GM19397 (cell line): Measurements from ENCODE around the gene LINGO1.

Source experiments
- ATAC-seq: cut with Tn5 transposase; IDR thresholded peaks from one replicate; pipeline ENCODE4 v1.9.1; 2021; ENCODE audit warnings: mild to moderate bottlenecking, moderate library complexity; ENCODE audit not compliant: unreplicated experiment

LINGO1 gene

DNA sequence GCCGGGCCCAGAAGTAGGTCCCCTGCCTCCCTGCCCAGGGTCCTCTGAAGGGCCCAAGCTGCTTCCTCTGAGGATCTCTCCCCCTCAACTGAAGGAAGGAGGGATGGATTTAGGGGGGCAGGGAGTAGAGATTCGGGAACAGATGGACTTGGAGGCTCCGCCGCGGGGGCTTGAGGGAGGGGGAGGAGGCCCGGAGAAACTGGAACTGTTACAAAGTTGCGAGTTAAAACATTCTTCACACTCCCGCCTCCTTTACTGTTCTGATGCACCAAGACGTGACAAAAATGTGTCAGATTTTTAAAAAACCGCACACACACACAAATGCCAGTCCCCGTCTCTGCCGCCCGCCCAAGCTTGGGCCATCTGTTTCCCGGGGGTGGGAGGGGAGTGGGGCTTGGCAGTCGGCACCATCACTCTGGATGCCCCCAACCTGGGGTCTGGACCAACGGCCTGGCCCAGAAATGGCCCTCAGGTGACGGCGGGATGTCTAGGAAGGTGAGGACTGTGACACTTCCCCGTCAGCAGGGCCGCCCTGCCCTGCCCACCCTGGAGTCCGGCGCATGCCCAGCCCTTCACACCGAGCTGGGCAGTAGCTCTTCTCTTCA is 25.0 kb upstream of the LINGO1 start:
- no peak for ATAC-seq

DNA sequence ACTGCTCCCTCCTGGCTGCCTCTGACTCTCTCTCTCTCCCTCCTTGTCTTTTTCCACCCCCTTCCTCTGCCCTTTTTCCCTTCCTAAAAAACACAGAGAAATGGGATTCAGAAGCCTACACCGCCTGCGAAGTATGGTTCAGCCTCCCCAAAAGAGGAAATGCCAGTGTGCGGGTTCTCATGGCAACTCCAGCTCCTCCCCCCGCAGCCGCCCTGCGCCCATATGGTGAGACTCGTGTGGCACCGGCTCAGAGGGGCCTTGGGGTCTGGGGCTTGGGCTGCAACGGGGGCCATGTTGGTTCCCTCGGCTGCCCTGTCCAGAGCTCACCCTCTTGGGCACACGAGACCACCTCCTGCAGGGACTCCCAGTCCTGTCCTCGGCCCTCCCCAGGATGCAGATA is 23.6 kb upstream of the LINGO1 start:
- no peak for ATAC-seq

DNA sequence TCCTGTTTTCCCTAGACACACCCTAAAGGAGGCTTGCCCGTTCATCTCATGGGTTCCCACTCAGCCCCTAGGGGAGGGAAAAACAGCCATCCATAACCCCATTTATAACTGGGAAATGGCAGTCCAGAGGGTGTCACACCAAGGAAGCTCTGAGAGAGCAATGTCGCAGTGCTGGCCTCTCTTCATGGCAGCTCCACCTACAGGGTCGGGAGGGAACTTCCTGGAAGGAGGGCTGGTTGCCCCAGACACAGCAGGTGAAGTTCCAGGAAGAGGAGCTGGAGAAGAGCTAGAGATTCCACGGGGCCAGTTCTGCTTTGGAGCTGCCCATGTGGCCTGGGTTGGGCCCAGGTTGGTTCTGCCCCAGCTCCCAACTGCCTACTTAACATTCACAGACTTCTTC is 22.3 kb upstream of the LINGO1 start:
- no peak for ATAC-seq

DNA sequence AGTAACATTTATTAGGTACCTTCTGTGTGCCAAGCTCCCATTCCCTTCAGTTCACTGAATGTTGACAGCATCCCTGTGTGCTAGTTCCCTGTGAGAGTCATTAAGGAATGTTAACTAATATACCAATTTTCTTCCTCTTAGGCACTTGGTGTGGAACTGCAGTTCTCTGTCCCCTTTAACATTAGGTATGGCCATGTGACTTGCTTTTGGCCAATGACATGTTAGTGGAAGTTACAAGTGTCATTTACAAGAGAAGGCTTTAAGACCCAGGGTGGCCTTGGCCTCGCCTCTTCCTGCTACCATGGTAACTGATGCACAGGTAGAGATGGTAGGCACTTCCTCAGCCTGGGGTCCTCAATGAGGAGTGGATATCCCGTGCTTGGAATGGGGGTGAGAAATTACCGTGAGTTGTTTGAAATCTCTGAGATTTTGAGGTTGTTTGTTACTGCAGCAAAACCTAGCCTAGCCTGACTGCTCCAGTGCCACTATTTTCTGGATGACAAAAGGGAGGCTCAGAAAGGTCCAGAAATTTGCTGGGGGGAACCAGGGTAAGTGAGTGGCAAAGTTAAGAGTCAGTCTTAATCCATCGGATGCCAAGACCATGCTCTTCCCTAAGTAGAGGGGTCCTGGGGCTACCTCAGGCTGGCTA is 21.2 kb upstream of the LINGO1 start:
- ATAC-seq = no peak

DNA sequence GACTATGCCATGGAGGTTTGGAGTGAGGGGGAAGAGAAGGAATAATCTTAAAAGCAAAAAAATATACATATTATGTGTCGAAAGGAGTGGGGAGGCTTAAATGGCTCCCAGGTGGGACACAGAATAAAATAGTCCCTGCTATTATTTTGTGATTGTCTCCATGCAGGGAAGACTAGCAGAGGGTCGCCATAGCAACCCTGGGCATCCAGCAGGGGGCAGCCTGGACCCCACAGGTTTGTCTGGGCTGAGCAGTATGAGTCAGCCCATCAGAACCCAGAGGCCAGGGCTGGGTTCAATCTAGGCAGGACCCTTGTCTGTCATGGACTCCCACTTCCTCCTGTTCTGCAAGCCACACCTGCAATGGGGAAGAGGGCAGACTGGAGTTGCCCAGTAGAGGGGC is 17.6 kb upstream of the LINGO1 start:
- no peak for ATAC-seq

DNA sequence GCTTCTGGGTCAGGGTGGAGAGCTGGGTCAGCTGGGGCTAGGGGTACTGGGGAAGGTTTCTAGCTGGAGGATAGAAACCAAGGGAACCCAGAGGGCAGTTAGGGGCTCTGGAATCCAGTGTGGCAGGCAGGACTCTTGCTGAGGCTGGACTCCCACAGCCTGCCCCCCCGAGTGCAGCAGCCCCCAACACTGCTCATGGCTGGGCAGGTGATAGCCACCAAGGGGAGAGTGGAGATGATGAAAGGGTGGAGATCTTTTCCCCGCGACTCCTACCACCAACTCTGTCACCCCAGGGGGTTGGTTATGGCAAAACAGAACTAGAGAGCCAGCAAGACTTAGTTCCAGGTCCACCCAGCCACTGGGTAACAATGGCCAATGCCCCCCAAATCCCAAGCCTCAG is 16.9 kb upstream of the LINGO1 start:
- ATAC-seq = no peak

DNA sequence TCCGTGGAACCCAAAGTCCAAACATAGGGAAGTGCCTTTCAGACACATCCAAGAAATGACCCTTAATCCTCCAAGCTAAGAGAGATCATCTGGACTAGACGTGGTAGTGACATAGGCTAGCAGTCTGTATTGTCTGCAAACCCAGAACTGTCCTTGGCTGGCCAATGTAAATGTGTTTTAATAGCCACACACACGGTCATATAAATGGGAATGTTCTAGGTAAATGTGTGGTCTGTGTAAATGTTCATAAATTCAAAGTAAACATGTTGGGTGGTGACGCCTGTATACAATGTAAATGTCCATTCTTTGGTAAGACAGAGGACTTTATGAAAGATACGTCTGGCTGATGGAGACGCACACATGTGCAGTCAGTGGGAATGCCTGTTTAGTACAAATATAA is 16.3 kb upstream of the LINGO1 start:
- ATAC-seq = no peak

DNA sequence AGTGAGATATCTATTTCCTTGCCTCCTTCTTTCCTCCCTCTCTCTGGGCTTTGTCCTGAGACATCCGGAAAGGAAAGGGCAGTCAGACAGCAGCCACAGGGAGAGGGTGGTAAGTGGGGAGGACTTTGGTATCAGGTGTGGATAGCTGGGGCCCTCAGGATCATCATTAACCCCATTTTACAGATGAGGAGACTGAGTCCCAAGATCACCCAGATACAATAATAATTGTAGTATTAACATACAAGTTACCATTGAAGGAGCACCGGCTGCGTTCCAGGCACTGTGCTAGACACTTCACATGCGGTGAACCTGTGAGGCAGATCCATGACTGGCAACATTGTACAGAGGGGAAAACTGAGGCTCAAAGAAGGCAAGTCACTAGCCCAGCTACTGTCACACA is 15.2 kb upstream of the LINGO1 start:
- ATAC-seq = no peak

DNA sequence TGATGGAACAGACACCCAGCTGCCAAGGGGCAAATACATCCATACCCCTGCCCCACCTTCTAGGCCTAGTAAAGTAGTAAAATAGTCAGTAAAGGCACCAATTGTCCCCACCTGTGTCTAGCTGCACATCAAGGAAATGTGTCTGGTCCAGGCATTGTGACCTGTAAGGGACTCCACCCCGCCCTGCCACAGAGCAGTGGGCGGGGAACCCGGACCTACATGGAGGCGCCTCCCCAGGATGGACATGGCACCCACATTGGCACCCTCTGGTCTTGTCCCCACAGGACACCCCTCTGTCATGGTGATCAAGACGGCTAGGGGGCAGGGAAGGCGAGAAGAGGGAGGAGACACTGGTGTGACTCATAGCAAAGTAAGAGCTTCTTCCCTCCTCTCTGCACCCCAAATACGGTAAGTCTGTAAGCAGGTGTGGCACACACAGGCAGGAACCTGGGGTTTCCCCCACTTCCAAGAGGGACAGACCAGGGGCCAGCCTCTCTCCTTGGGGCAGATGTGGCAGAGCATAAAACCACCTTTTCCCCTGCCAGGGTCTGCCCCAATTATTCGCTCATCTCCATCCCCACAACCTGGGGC is 13.5 kb upstream of the LINGO1 start:
- no peak for ATAC-seq

DNA sequence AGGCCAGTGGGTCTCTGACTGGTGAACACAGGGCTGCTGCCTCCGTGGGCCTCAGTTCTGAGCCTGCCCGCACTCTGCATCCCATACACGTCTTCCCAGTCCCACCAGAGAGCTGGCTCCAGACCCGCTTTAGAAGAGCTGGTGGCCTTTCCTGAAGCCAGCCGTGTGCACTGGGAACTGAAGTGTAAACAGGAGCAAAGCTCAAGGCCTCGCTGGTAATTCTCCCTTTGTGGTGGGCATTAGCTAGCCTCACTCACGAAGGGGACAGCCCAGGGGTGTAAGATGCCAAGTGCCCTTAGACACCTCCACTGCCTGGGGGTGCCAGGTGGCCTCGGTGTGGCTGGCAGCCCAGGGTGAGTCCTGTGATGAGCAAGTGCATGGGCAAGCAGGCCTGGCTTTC is 12.9 kb upstream of the LINGO1 start:
- ATAC-seq = no peak

DNA sequence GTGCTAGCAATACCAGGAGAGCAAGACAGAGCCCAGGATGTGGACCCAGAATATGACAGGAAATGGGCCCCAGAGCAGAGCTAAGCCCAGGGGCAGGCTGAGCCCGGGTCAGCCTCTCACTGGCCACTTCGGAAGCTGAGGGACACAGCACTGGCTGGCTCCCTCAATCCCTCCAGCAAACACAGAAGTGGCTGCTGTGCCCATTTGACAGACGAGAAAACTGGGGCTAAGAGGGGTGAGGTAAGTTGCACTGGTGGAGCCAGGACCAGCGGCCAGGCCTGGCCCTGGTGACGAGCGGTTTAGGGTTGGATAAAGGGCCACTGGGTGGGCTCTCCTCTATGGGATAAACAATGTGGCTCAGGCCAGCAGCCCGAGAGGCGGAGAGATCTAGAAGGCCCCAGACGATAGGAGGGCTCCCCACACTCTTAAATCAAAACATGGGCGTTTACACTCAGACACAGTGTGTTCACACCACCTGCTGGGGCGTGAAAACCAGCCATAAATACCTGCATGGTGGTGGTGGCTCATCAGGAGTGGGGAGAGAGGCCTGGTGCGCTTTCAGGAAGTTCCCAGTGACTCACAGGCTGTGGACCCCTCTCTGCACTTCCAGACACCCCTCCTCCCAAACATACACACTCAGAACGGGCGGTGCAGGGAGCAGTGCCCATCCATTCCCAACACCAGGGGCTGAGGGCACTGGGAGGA is 12.0 kb upstream of the LINGO1 start:
- no peak for ATAC-seq

DNA sequence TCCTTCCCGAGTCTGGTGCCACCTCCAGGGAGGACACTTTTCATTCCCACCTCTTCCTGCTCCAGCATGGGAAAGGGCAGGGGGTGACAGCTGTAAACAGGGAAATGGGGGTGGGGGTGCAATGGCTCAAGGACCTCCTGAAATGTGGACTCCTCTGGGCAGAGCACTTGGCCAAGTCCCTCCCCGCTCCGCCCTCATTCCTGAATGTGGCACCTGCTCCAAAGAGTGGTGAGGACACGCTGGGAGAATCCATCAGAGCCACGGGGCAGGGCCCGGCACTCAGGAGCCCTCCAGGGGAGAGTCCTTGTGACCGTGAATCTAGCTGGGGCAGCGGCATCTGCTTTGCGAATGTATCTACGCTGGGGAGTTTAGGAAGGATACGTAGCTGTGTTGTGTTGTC is 11.1 kb upstream of the LINGO1 start:
- ATAC-seq = no peak

DNA sequence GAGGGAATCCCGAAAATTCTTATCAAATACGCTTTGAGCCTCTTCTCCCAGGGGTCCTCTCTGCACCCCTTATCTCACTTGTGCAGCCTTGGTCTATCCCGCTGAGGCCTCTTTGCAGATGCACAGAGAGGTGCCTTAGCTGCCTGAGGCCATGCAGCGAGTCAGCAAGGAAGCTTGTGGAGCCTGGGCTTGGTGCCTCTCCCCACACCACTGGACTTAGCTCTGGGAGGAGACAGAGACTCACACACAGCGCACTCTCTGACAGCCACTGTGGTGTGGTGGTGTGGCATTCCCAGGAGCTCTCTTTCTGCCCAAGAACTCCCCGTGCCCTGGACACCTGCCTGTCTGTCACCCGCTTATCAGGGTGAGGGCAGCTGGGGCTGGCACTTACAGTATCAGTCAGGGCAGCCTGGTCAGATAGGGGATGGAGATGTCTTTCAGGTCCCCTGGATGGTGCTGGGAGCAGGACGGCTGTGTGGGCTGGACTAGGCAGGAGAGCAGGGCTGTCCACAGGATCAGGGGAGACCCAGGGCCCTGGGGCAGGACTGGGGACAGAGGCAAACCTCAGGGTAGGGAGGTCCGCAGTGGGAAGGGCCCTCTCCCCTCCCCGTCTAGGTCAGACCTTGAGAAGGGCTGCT is 10.2 kb upstream of the LINGO1 start:
- no peak for ATAC-seq

DNA sequence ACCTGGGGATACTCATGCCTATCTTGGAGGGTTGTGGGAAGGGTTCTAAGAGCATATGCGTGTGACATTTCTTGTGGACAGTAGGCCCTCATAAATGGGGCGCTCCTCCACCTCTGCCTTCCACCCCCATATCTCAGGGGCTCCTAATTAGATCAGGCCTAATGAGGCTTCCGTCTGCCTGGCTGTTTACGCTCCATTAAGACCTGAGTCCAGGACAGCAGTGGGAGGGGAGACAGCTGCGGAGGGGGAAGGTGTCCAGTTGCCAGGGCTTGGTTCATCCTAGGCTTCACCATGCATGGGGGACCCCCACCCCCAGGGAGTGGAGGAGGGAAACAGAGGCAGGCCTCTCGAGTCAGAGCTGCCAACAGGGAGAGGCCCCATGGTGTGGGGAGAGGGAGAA is 9.3 kb upstream of the LINGO1 start:
- ATAC-seq = no peak

DNA sequence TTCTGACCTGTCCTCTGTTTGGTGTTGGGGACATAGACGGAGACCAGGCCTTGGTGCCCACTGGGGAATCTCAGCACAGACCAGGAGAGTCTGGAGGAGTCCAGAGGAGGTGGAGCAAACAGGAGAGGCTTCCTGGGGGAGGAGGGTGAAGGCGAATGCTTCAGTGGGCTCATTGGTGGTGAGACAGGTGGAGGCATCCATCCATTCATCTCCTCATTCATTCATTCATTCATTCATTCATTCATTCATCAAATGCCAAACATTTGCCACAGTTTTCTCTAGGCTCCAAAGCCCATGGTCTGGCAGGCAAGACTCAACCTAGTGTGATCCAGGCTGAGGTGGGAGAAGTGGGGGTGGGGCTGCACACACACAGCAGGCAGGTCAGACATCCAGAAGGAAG is 7.9 kb upstream of the LINGO1 start:
- ATAC-seq = no peak

DNA sequence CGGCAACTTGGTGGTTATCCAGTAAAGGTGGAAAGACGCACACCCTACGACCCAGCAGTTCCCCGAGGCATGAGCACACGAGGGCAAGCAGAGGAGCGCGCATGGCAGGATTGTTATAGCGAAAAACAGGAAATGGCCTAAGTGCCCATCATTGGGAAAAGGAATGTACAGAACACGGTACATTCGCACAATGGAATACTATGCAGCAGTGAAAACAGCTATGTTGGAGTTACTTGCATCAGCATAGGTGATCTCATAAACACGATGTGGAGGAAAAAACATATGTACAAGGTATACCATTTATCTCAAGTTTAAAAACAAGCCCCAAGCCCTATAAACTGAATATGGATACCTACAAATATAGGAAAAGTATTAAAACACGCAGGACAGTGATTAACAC is 6.7 kb upstream of the LINGO1 start:
- no peak for ATAC-seq

DNA sequence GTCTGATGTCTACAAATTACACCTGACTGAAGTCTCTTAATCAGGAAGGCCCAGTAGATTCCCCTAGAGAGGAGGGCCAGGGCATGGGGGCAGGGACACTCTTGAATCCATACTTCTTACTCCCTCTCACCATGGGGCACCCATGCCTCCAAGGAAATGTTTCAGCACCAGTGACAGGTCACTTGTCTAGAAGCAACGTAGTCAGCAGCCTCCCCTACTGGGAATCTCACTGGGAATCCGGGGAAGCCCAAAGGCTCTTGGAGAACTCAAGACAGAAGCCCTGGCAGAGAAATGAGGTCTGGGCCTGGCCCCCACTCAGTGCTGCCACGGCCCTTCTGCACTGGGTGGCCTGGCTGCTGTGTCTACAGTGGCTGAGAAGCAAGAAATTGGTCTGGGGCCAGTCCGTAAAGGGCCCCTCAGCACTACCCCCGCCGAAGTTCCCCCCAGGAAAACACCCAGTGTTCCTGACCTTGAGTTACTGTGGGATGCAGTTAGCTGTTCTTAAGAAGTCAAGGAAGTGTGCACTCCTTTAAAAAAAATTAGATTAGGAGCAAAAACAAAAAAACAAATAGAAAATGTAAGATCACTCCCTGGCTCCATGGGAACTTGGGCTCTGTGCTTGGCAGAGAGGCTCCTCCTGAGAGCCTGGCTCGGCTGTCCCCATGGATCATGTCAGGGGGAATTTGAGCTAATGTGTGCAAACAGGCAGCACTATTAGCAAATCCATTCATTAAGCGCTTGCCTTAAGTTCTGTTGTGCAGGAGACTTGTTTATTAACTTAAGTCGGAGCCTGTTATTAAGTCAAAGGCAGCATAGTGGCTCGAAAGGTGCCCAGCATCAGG is 5.4 kb upstream of the LINGO1 start:
- no peak for ATAC-seq

DNA sequence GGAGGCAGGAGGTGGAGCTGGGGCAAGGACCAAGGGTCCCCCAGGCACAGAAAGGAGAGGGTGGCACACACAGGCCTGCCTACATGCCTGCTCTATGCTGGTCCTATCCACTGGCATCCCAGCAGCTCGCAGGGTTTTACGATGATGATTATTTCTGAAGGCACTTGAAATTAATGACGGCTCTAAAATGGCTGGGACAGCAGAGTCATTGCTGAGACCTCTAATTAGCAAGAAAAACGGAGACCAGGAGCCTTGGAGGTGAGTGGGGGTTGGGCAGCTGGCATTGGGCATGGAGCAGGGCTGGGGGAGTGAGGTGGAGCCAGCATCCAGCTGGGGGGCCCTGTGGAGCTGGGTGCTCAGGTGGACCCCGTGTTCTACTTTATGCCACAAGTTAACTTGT is 3.5 kb upstream of the LINGO1 start:
- ATAC-seq = no peak

DNA sequence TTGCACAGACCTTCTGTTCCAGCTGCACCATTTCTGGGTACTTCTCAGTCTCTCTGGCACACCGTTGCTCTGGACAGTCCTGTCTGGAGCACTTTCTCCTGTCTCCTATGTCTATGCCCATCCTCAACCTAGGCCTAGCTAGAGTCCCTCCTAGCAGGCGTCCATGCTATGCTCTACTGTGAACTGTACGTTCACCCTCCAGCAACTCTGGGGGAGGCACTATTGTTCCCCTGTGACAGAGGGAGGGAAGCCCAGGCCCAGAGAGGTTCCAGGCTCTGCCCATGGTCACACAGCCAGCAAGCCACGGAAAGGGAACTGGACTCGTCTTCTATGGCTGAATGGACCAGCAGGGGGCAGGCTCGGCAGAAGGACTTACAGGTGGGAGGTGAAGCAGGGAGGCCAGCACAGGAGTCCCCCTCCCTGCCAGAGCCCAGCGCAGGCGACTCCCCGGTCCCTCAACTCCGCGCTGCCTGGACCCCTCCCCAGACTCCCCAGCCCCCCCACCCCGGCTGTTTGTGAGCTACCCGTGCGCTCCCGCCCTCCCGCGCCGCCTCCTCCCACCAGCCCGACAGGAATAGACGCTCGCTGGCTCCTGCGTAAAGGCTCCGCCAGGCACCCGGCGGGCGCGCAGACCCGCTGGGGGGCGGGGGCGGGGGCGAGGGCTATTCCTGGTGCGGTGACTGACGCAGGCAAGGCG is 1.7 kb upstream of the LINGO1 start:
- no peak for ATAC-seq

DNA sequence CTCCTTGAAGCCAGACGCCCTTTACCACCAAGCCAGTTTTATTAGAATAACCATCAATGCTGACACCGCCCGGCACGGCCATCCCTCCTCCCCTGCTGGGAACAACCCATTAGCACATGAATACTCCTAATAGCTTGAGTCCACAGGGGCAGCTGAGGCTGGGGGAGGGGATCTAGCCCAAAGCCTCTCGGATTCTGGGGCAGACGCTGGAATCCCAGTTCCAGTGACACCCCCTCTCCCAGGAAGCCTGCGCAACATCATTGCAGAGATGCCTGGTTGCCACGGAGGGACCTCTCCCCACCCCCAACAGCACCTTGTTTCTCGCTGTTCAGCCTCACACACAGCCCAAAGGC is 1.2 kb upstream of the LINGO1 start:
- no peak for ATAC-seq
